Liver (tissue), 9 donors: ENCODE results near the gene KIRREL3. TPM values are rescaled to one million over a fixed set of nuclear protein-coding genes. Genes with fewer than 3 reads are reported as not detected.

Experiments
- DNase-seq: peaks from one replicate; pipeline ENCODE4 v3.0.0-alpha.2; 2017; ENCODE audit warnings: low spot score
- H3K27ac ChIP-seq, 2 donors: one replicate each; pipeline ENCODE4 v1.7.0; 2013; ENCODE audit warnings: inconsistent platforms in 2 of 2, low read length in 2 of 2, control low read depth in 1 of 2, low read depth in 1 of 2, mild to moderate bottlenecking in 1 of 2
- H3K27me3 ChIP-seq, 4 donors: one replicate each; pipeline versions ENCODE4 v1.6.1 to v1.7.0; 2013; ENCODE audit warnings: low read length in 3 of 4, inconsistent platforms in 1 of 4, mild to moderate bottlenecking in 1 of 4, moderate library complexity in 1 of 4; ENCODE audit not compliant: control insufficient read depth in 4 of 4, insufficient read depth in 4 of 4
- H3K36me3 ChIP-seq, 4 donors: one replicate each; pipeline versions ENCODE4 v1.6.1 to v1.7.0; 2013; ENCODE audit warnings: low read length in 3 of 4, mild to moderate bottlenecking in 3 of 4, low read depth in 1 of 4, moderate library complexity in 1 of 4; ENCODE audit not compliant: control insufficient read depth in 4 of 4, insufficient read depth in 3 of 4
- H3K4me1 ChIP-seq, 4 donors: one replicate each; pipeline versions ENCODE4 v1.6.1 to v1.7.0; 2013; ENCODE audit warnings: low read length in 3 of 4, mild to moderate bottlenecking in 3 of 4, moderate library complexity in 1 of 4; ENCODE audit not compliant: control insufficient read depth in 4 of 4, insufficient read depth in 4 of 4
- H3K4me3 ChIP-seq, 3 donors: one replicate each; pipeline versions ENCODE4 v1.6.1 to v1.7.0; 2013; ENCODE audit warnings: low read length in 3 of 3, control low read depth in 1 of 3, low read depth in 1 of 3, mild to moderate bottlenecking in 1 of 3
- H3K9ac ChIP-seq, 2 donors: one replicate each; pipeline ENCODE4 v1.7.0; 2013; ENCODE audit warnings: low read length in 2 of 2, mild to moderate bottlenecking in 2 of 2, moderate library complexity in 2 of 2, control low read depth in 1 of 2, low read depth in 1 of 2
- H3K9me3 ChIP-seq, 4 donors: one replicate each; pipeline versions ENCODE4 v1.6.1 to v1.7.0; 2013; ENCODE audit warnings: low read length in 3 of 4; ENCODE audit not compliant: control insufficient read depth in 4 of 4
- EGR1 ChIP-seq, 2 donors: IDR thresholded peaks; 2 replicates each; pipeline ENCODE4 v1.6.1; 2016 to 2018; ENCODE audit warnings: antibody characterized with exemption in 2 of 2, low read depth in 2 of 2
- FOXA1 ChIP-seq: IDR thresholded peaks from 2 replicates; pipeline ENCODE4 v1.6.1; 2016; ENCODE audit warnings: antibody characterized with exemption
- FOXA2 ChIP-seq: IDR thresholded peaks from 2 replicates; pipeline ENCODE4 v1.6.1; 2016; ENCODE audit warnings: antibody characterized with exemption
- GABPA ChIP-seq, 2 donors: IDR thresholded peaks in 1 of 2; conservative IDR thresholded peaks in 1 of 2; 2 replicates each; pipeline ENCODE4 v1.6.1; 2016; ENCODE audit warnings: antibody characterized with exemption in 2 of 2, mild to moderate bottlenecking in 1 of 2, moderate library complexity in 1 of 2
- HNF4A ChIP-seq, 2 donors: conservative IDR thresholded peaks; 2 replicates each; pipeline ENCODE4 v1.6.1; 2016; ENCODE audit warnings: antibody characterized with exemption in 2 of 2, mild to moderate bottlenecking in 2 of 2
- HNF4G ChIP-seq: IDR thresholded peaks from 2 replicates; pipeline ENCODE4 v1.6.1; 2016; ENCODE audit warnings: antibody characterized with exemption
- JUND ChIP-seq, 2 donors: IDR thresholded peaks; 2 replicates each; pipeline ENCODE4 v1.6.1; 2016; ENCODE audit warnings: antibody characterized with exemption in 2 of 2
- NR2F2 ChIP-seq: IDR thresholded peaks from 2 replicates; pipeline ENCODE4 v1.6.1; 2016; ENCODE audit warnings: antibody characterized with exemption
- RAD21 ChIP-seq, 2 donors: IDR thresholded peaks; 2 replicates each; pipeline ENCODE4 v1.6.1; 2016; ENCODE audit warnings: antibody characterized with exemption in 2 of 2, mild to moderate bottlenecking in 2 of 2
- RXRA ChIP-seq, 2 donors: IDR thresholded peaks; 2 replicates each; pipeline ENCODE4 v1.6.1; 2017 to 2018; ENCODE audit warnings: antibody characterized with exemption in 2 of 2, mild to moderate bottlenecking in 1 of 2
- SP1 ChIP-seq: IDR thresholded peaks from 2 replicates; pipeline ENCODE4 v1.6.1; 2018; ENCODE audit warnings: antibody characterized with exemption, mild to moderate bottlenecking
- TAF1 ChIP-seq: conservative IDR thresholded peaks from 2 replicates; pipeline ENCODE4 v1.6.1; 2016; ENCODE audit warnings: antibody characterized with exemption, mild to moderate bottlenecking
- YY1 ChIP-seq: IDR thresholded peaks from 2 replicates; pipeline ENCODE4 v1.6.1; 2016; ENCODE audit warnings: antibody characterized with exemption, mild to moderate bottlenecking
- WGBS: extraction: QIAGEN DNeasy Blood & Tissue Kit; methylation state at CpG from one replicate; pipeline ENCODE4 v1.1.7; 2013; 5-methylcytosine and 5-hydroxymethylcytosine counted together
- polyA plus RNA-seq, 2 donors: library from polyadenylated mRNA; stranded (reverse) in 1 of 2; unstranded in 1 of 2; fragments of 200-250 nt in 1 of 2; fragments of >200 nt in 1 of 2; fragmentation: Nextera tagmentation in 1 of 2; extraction: Ambion mirVana in 1 of 2; gene quantifications; one replicate each; pipeline versions ENCODE4 v1.2.1 to v1.2.3, GENCODE V29; 2013 to 2015
- total RNA-seq, 2 donors: library from RNA; depleted of rRNA; stranded (reverse); fragments of >200 nt; gene quantifications; one replicate each; pipeline ENCODE4 v1.2.3, GENCODE V29; 2014
- TF ChIP-seq, protein P1 (sequence below): IDR thresholded peaks from 2 replicates; pipeline ENCODE4 v1.6.1; 2016; ENCODE audit warnings: antibody characterized with exemption
- TF ChIP-seq, protein P2 (sequence below): IDR thresholded peaks from 2 replicates; pipeline ENCODE4 v1.6.1; 2016; ENCODE audit warnings: antibody characterized with exemption
- TF ChIP-seq, protein P3 (sequence below): IDR thresholded peaks from 2 replicates; pipeline ENCODE4 v1.6.1; 2016; ENCODE audit warnings: antibody characterized with exemption, mild to moderate bottlenecking
- TF ChIP-seq, protein P4 (sequence below): IDR thresholded peaks from 2 replicates; pipeline ENCODE4 v1.6.1; 2016; ENCODE audit warnings: antibody characterized with exemption
- TF ChIP-seq, protein P5 (sequence below): fragments of 150-350 bp; IDR thresholded peaks from 2 replicates; pipeline ENCODE4 v1.5.1; 2017; ENCODE audit warnings: improper control_type of control experiment, low read depth, low read length; ENCODE audit not compliant: missing input control
- donor health status: healthy.
- donor health status: healthy.
- donor health status: healthy.
- donor health status: healthy.
- donor health status: healthy.

The KIRREL3 gene
- total and polyA plus RNA-seq, 4 donors, result 0.03 to 0.29 (median 0.08) TPM; not detected in 1

GRCh38 chr11:126387857-126388256 lies 612.7 kb downstream of the KIRREL3 start:
- H3K4me1 ChIP-seq, result peaks cover 5 to 18% (median 13%) of the 10 kb centered on the region in 4 donors
- H3K27me3 ChIP-seq, result no peaks in the 10 kb centered on the region

More at GRCh38 chr11:126387857-126388256, 612.7 kb downstream of the KIRREL3 start:
- Histone ChIP-seq H3K4me3 (no peak overlapping the region), H3K9ac (no peak overlapping the region), H3K9me3 (no peaks in the 10 kb centered on the region), H3K27ac (no peak overlapping the region), H3K36me3 (no peaks in the 10 kb centered on the region)
- TF ChIP-seq FOXA2, result no peak
- no peak for TF ChIP-seq RAD21 (IDR thresholded peaks at IDR 0.05)
- TF ChIP-seq RXRA (IDR thresholded peaks at IDR 0.05), result no peak
- TF ChIP-seq, protein P1, sequence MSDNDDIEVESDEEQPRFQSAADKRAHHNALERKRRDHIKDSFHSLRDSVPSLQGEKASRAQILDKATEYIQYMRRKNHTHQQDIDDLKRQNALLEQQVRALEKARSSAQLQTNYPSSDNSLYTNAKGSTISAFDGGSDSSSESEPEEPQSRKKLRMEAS, result no peak
- no peak for TF ChIP-seq TAF1
- TF ChIP-seq, protein P2, sequence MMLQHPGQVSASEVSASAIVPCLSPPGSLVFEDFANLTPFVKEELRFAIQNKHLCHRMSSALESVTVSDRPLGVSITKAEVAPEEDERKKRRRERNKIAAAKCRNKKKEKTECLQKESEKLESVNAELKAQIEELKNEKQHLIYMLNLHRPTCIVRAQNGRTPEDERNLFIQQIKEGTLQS, result no peak
- TF ChIP-seq JUND (IDR thresholded peaks at IDR 0.05), result no peak
- no peak for TF ChIP-seq EGR1 (IDR thresholded peaks at IDR 0.05; ENCODE audit: low read depth in 2 of 2)
- TF ChIP-seq SP1, result no peak
- TF ChIP-seq FOXA1, result no peak
- TF ChIP-seq NR2F2, result no peak
- TF ChIP-seq, protein P3, sequence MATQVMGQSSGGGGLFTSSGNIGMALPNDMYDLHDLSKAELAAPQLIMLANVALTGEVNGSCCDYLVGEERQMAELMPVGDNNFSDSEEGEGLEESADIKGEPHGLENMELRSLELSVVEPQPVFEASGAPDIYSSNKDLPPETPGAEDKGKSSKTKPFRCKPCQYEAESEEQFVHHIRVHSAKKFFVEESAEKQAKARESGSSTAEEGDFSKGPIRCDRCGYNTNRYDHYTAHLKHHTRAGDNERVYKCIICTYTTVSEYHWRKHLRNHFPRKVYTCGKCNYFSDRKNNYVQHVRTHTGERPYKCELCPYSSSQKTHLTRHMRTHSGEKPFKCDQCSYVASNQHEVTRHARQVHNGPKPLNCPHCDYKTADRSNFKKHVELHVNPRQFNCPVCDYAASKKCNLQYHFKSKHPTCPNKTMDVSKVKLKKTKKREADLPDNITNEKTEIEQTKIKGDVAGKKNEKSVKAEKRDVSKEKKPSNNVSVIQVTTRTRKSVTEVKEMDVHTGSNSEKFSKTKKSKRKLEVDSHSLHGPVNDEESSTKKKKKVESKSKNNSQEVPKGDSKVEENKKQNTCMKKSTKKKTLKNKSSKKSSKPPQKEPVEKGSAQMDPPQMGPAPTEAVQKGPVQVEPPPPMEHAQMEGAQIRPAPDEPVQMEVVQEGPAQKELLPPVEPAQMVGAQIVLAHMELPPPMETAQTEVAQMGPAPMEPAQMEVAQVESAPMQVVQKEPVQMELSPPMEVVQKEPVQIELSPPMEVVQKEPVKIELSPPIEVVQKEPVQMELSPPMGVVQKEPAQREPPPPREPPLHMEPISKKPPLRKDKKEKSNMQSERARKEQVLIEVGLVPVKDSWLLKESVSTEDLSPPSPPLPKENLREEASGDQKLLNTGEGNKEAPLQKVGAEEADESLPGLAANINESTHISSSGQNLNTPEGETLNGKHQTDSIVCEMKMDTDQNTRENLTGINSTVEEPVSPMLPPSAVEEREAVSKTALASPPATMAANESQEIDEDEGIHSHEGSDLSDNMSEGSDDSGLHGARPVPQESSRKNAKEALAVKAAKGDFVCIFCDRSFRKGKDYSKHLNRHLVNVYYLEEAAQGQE, result no peak
- no peak for TF ChIP-seq GABPA (IDR thresholded peaks at IDR 0.05 in 1 of 2, conservative IDR thresholded peaks at IDR 0.05 in 1 of 2)
- TF ChIP-seq YY1, result no peak
- TF ChIP-seq HNF4A (conservative IDR thresholded peaks at IDR 0.05), result no peak
- TF ChIP-seq, protein P4, sequence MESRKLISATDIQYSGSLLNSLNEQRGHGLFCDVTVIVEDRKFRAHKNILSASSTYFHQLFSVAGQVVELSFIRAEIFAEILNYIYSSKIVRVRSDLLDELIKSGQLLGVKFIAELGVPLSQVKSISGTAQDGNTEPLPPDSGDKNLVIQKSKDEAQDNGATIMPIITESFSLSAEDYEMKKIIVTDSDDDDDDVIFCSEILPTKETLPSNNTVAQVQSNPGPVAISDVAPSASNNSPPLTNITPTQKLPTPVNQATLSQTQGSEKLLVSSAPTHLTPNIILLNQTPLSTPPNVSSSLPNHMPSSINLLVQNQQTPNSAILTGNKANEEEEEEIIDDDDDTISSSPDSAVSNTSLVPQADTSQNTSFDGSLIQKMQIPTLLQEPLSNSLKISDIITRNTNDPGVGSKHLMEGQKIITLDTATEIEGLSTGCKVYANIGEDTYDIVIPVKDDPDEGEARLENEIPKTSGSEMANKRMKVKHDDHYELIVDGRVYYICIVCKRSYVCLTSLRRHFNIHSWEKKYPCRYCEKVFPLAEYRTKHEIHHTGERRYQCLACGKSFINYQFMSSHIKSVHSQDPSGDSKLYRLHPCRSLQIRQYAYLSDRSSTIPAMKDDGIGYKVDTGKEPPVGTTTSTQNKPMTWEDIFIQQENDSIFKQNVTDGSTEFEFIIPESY, result no peak
- no peak for TF ChIP-seq HNF4G
- TF ChIP-seq, protein P5, sequence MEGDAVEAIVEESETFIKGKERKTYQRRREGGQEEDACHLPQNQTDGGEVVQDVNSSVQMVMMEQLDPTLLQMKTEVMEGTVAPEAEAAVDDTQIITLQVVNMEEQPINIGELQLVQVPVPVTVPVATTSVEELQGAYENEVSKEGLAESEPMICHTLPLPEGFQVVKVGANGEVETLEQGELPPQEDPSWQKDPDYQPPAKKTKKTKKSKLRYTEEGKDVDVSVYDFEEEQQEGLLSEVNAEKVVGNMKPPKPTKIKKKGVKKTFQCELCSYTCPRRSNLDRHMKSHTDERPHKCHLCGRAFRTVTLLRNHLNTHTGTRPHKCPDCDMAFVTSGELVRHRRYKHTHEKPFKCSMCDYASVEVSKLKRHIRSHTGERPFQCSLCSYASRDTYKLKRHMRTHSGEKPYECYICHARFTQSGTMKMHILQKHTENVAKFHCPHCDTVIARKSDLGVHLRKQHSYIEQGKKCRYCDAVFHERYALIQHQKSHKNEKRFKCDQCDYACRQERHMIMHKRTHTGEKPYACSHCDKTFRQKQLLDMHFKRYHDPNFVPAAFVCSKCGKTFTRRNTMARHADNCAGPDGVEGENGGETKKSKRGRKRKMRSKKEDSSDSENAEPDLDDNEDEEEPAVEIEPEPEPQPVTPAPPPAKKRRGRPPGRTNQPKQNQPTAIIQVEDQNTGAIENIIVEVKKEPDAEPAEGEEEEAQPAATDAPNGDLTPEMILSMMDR, result no peak
- DNase-seq, result no peak
- WGBS, result 92% methylated on average over 5 of the region's 5 CpGs
